ENCODE data around the gene ARHGAP6. TPM values are rescaled to one million over a fixed set of nuclear protein-coding genes. Genes with fewer than 3 reads are reported as not detected.

The ARHGAP6 gene
- total RNA-seq, 4 donors from 2014 or later: 17.2 to 47.0 (median 21.6) TPM

GRCh38 chrX:11664211-11665167, 1.2 kb downstream of the ARHGAP6 start:
- no peaks in the 10 kb centered on the region for H3K9me3 ChIP-seq
- TF ChIP-seq CTCF (IDR thresholded peaks at IDR 0.05) (no peak), POLR2A (IDR thresholded peaks at IDR 0.05) (no peak)
- peak; percentile 26 to 28 for DNase-seq
- H3K27ac ChIP-seq: peak overlapping the region; percentile 81 to 91
- H3K27me3 ChIP-seq: no peaks in the 10 kb centered on the region
- peak overlapping the region; percentile 50 to 55 for H3K4me3 ChIP-seq
- intact Hi-C loops (cut with DNase I; ENCODE audit: low total_unique reads): no loop called here
- H3K4me1 ChIP-seq: no peaks in the 10 kb centered on the region
- H3K36me3 ChIP-seq: no peaks in the 10 kb centered on the region

- Histone ChIP-seq H3K27me3 (no peaks in the 10 kb centered on the region), H3K4me1 (no peaks in the 10 kb centered on the region), H3K36me3 (no peaks in the 10 kb centered on the region), H3K4me3 (peak overlapping the region; percentile 50 to 55), H3K9me3 (no peaks in the 10 kb centered on the region), H3K27ac (peak overlapping the region; percentile 81 to 91)
- peak in 2 of 4 experiments; percentile 13 to 25 for TF ChIP-seq CTCF (IDR thresholded peaks at IDR 0.05)
- TF ChIP-seq POLR2A (IDR thresholded peaks at IDR 0.05): no peak
- intact Hi-C loops (cut with DNase I; ENCODE audit: low total_unique reads): no loop called here
- peak in 1 of 2 donors; percentile 30 for DNase-seq
Measured at GRCh38 chrX:11663875-11664210, 1.9 kb downstream of the ARHGAP6 start.

- Histone ChIP-seq H3K9me3 (no peaks in the 10 kb centered on the region), H3K4me3 (no peak overlapping the region), H3K36me3 (no peaks in the 10 kb centered on the region), H3K27me3 (no peaks in the 10 kb centered on the region), H3K27ac (no peak overlapping the region), H3K4me1 (no peaks in the 10 kb centered on the region)
- no peak for DNase-seq
- TF ChIP-seq CTCF (IDR thresholded peaks at IDR 0.05): no peak
- no peak for TF ChIP-seq POLR2A (IDR thresholded peaks at IDR 0.05)
- intact Hi-C loops (cut with DNase I; ENCODE audit: low total_unique reads): no loop called here
Measured at GRCh38 chrX:11655282-11656015, 10.3 kb downstream of the ARHGAP6 start.

- Histone ChIP-seq H3K9me3 (no peaks in the 10 kb centered on the region), H3K27me3 (no peaks in the 10 kb centered on the region), H3K36me3 (no peaks in the 10 kb centered on the region), H3K27ac (peak overlapping the region in 1 of 2 donors; percentile 30), H3K4me1 (no peaks in the 10 kb centered on the region), H3K4me3 (no peak overlapping the region)
- intact Hi-C loops (cut with DNase I; ENCODE audit: low total_unique reads): no loop called here
- TF ChIP-seq POLR2A (IDR thresholded peaks at IDR 0.05) (no peak), CTCF (IDR thresholded peaks at IDR 0.05) (no peak)
- DNase-seq: no peak
Measured at GRCh38 chrX:11648705-11649519, 16.8 kb downstream of the ARHGAP6 start.

All from uterus (tissue), 4 donors.